HG02973 (cell line): ENCODE data around the gene DNASE2.
"Not testable (repeated sequence)": the region's sequence is repeated elsewhere in the genome, so short reads cannot be mapped to it uniquely, and the experiment has no call there.

Experiments used
- ATAC-seq: cut with Tn5 transposase; IDR thresholded peaks from one replicate; pipeline ENCODE4 v1.9.1; 2021; ENCODE audit warnings: moderate library complexity; ENCODE audit not compliant: unreplicated experiment

The DNASE2 gene

GRCh38 chr19:12865746-12866415 lies 15.4 kb downstream of the DNASE2 start:
- ATAC-seq: no peak

DNA sequence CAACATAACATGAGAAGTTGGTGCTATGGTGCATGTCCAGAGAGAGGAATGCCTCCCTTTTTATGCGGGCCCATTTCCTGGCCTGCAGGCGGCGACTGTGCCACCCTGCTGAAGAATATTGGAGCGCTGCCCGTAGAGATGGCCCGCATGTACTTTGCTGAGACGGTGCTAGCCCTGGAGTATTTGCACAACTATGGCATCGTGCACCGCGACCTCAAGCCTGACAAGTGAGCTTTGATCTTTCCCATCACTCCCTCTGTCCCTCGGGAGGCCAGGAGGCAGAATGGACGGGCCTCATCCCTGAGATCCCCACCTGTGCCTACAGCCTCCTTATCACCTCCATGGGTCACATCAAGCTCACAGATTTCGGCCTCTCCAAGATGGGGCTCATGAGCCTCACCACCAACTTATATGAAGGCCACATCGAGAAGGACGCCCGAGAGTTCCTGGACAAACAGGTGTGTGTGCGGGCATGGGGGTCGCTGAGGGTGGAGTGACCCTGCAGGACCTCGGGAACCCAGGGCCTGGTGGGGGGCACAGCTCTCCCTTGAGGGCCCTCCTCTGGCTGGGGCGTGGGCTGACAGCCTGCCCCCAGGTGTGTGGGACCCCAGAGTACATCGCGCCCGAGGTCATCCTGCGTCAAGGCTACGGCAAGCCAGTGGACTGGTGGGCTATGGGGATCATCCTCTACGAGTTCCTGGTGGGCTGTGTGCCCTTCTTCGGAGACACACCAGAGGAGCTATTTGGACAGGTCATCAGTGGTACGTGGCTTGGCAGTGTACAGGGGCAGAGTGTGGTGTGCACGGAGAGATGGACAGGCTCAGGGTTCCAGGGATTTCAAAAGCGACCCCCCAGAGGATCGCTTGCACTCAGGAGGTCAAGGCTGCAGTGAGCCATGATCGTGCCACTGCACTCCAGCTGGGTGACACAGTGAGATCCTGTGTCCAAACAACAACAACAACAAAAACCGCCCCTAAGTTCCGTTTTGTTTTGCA lies 16.2 kb downstream of the DNASE2 start:
- ATAC-seq: no peak

DNA sequence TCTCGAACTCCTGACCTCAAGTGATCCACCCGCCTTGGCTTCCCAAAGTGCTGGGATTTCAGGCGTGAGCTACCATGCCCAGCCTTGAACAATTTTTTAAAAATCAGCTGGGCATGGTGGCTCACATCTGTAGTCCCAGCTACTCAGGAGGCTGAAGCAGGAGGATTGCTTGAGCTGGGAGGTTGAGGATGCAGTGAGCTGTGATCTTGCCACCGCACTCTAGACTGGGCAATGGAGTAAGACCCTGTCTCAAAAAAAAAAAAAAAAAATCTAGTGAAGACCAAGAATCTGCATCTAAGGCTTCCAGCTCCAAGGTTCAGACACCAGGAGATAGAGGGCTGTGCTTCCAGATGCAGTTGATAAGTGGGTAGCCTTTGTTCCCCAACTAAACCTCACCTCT lies 17.1 kb downstream of the DNASE2 start:
- no peak for ATAC-seq

DNA sequence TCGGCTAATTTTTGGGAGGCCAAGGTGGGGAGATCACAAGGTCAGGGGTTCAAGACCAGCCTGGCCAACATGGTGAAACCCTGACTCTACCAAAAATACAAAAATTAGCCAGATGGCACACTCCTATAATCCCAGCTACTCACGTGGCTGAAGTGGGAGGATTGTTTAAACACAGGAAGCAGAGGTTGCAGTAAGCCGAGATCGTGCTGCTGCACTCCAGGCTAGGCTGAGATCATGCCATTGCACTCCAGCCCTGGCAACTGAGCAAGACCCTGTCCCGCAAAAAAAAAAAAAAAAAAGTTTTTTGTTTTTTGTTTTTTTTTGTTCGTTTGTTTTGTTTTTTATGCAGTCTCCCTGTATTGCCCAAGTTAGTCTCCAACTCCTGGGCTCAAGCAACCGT lies 21.7 kb downstream of the DNASE2 start:
- ATAC-seq: no peak

GRCh38 chr19:12858041-12858928 lies 23.0 kb downstream of the DNASE2 start:
- no peak for ATAC-seq

GRCh38 chr19:12856653-12857052 lies 24.6 kb downstream of the DNASE2 start:
- no peak for ATAC-seq

DNA sequence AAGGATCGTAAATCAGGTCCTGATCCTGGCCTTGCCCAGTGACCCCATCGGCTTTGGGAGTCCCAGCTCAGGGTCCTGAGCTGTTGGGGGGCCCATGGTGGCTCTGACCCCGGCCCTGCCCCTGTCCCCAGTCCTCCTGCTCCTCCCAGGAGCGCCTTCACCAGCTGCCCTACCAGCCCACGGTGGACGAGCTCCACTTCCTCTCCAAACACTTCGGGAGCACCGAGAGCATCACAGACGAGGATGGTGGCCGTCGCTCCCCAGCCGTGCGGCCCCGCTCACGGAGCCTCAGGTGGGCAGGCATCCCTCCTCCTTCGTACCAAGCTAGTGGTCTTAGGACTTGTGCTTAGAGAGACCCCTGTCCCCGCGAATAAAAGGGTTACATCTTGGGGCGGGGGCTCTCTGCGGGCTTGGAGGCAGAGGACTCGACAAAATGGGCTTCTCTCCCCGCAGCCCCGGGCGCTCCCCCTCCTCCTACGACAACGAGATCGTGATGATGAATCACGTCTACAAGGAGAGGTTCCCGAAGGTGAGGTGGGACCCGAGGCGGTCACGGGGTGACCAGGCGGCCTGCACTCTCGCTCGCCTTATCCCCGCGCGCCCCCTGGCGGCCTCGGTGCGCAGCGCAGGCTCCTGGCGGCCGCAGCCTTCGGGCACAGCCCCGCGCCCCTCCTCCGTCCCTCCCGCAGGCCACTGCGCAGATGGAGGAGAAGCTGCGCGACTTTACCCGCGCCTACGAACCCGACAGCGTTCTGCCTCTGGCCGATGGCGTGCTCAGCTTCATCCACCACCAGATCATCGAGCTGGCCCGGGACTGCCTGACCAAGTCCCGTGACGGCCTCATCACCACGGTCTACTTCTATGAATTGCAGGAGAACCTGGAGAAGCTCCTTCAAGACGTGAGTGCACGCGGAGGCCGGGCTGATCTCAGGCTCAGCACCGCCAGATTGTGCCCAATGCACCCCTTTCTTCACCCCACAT lies 33.8 kb downstream of the DNASE2 start:
- ATAC-seq: peak; percentile 80

GRCh38 chr19:12846613-12847012 lies 34.6 kb downstream of the DNASE2 start:
- not testable (repeated sequence) for ATAC-seq

DNA sequence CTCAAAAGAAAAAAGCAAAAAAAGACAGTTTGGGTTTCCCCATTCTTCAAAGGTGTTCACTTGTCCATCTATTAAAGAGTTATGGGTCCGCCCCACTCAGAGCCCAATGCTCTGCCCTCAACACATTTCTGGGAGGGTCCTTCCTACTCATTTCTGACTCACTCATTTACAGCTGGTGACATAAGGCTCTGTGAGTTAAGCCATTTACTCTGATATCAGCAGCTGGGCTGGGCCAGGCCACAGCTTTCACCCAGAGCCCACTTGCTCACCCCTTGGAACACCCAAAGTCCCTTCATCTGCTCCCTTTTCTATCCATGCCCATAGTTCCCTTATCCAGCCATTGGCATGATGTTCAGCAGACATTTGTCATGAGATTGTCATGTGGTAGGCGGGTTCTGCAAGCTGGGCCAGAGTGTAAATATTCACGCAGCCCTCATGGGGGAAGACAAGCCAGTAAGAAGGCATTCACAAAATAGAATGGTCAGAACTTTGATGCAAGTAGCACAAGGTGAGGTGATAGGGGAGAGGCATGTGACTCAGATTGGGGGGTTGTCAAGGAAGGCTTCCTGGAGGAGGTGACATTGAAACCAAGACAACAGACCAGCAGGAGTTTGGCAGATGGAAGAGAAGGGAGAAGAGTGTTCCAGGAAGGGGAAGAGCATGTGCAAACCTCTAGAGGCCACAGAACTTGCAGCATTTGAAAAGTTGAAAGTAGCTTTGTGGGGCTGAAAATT lies 37.1 kb downstream of the DNASE2 start:
- ATAC-seq: no peak

DNA sequence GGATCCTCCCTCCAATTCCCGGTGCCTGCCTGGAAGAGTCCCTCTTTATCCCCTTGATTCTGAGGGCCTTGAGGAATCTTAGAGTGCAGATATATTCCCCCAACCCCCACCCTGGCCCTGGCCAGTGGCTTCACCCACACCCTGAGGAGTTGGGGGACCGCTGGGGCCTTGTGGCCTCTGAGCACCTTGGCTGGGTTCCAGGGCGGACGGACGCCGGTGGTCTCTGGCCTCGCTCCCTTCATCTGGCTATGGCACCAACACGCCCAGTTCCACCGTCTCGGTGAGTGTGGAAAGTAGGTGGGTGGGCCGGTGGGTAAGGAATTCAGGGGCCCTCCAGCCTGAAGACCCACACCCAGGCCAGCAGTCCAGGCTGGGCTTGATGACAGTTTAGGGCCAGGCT lies 37.9 kb downstream of the DNASE2 start:
- no peak for ATAC-seq

GRCh38 chr19:12842511-12842910 lies 38.7 kb downstream of the DNASE2 start:
- ATAC-seq: no peak

DNA sequence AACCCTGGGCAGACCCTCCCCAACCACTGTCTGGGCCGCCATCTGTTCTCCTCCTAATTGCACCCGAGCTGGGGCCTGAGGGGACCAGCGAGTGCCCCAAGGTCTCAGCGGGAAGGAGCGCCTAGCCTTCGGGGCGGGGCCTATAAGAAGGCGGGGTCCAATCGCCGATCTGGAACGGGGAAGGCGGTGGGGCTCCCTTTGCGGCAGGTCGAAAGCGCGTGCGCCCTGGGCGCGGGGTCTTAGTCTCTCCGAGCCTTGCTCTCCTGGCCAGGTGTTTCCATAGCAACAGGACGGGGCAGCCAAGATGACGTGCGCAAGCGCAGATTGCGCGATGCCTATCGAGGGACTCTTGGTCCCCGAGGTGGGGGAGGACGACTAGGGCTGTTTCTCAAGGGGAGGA lies 40.2 kb downstream of the DNASE2 start:
- no peak for ATAC-seq

- no peak for ATAC-seq
These were observed 40.9 kb downstream of the DNASE2 start for GRCh38 chr19:12840091-12841079.

DNA sequence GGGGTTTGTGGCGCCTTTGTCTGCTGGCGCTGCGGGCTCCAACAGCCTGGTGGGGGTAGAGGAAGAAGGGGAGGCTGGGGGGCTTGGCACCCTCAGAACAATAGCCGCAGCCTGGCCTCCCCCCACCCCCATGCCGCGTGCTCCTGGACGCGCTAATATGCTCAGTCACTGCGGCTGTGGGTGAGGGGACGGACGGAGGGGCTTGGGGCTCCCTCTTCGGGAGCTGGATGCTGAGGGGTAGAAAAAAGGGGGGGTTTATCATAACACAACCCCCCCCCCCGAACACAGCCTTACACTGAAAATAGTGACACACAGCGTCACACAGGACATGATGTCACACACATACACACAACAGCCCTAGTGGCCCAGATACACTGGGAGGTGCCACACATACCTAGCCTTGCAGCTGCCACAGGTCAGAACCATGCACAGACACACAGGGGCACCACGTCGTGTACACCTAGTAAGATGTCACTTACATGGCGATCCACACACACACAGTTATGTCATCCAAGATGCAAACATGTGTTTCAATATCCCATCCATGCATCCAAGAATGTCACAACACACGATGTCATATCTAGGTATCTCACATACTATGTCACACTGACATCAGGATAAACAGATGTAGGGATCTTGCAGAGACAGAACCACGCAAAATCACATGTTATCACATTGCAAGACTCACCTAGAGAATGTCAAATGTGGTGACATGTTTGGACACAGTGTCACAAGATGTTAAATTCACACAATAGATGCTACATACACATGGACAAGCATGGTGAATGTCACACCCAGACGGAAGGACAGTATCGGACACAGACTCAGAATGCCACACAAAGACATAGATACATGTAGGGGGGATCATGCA lies 42.1 kb downstream of the DNASE2 start:
- no peak for ATAC-seq

DNA sequence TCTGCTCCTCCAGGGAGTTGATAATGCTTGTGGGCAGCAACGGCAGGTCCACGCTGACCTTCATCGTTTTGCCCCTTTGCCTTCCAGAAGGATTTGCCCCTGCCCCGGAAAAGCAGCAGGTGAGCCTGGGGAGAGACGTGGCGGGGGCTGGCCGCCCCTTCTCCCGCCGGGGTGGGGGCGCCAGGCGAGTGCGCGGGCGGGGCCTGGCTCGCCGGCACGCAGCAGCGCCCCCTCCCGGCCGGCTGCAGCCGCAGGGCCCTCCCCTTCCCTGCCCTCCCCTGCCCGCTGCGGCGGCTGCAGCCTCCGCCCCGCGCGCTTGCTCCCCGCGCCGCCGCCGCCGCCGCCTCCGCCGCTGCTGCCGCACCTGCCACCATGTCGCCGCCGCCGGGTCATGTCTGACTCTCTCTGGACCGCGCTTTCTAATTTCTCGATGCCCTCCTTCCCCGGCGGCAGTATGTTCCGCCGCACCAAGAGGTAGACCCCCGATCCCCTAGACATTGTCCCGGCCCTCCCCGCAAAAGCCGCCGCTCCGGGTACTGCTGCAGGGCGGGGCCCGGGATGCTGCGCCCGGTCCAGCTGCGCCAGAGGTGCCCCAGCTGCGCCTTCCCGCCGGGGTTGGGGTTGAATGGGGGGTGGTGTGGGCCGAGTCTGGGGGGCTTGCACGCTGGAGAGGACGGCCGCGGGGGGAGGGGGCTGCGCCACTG lies 42.9 kb downstream of the DNASE2 start, which contains the start of gene MAST1:
TSS of gene MAST1 (plus strand) at position 334 of the 704 bp plus-strand sequence. CDS start at position 392, 58 bp downstream.
- no peak for ATAC-seq

GRCh38 chr19:12837225-12837624 lies 44.0 kb downstream of the DNASE2 start:
- ATAC-seq: no peak
